Fibroblast of the aortic adventitia (primary cell): ENCODE measurements around the gene DNAH10. TPM values are rescaled to one million over a fixed set of nuclear protein-coding genes. Genes with fewer than 3 reads are reported as not detected.

Source experiments
- DNase-seq: peaks from one replicate; pipeline ENCODE4 v3.0.0-alpha.2; 2010; ENCODE audit warnings: low read depth
- H3K4me3 ChIP-seq: 2 replicates; pipeline ENCODE4 v1.5.1; 2011; ENCODE audit warnings: low read depth, mild to moderate bottlenecking, control low read depth, low read length, moderate library complexity
- total RNA-seq: library from RNA; depleted of rRNA; stranded (reverse); fragments of >200 nt; gene quantifications from 2 replicates; pipeline ENCODE4 v1.2.3, GENCODE V29; 2012; ENCODE audit warnings: low replicate concordance
- TF ChIP-seq, protein P1 (sequence below): IDR thresholded peaks from 2 replicates; pipeline ENCODE4 v1.5.1; 2011; ENCODE audit warnings: mild to moderate bottlenecking, low read length, control low read depth, inconsistent platforms; ENCODE audit not compliant: insufficient read depth

Gene DNAH10
- total RNA-seq, 1 donor, result 0.18 TPM

DNA sequence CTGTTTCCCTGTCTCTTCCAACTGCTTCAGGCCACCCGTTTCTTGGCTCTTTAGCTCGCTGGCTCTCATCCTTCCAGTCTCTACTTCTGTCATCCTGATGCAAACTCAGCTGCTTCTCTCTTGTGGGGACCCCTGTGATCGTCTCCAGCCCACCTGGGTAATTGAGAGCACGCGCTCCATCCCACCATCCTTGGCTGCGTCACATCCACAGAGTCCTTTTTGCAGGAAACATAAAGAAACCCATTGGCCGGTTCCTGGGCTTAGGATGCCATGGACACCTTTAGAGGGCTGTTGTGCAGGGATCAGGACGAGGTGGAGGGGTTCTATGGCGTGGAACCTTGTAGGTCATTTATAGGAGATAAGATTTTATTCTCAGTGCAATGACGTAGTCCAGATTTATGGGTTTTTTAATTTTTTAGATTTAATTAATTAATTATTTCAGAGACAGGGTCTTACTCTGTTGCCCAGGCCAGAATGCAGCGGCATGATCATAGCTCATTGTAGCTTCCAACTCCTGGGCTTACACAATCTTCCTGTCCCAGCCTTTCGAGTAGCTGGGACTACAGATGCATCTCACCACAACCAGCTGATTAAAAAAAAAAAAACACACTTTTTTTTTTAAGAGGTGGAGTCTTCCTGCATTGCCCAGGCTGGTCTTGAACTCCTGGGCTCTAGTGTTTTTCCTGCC is 127.9 kb downstream of the DNAH10 start:
- H3K4me3 ChIP-seq, result no peak overlapping the region
- TF ChIP-seq, protein P1, sequence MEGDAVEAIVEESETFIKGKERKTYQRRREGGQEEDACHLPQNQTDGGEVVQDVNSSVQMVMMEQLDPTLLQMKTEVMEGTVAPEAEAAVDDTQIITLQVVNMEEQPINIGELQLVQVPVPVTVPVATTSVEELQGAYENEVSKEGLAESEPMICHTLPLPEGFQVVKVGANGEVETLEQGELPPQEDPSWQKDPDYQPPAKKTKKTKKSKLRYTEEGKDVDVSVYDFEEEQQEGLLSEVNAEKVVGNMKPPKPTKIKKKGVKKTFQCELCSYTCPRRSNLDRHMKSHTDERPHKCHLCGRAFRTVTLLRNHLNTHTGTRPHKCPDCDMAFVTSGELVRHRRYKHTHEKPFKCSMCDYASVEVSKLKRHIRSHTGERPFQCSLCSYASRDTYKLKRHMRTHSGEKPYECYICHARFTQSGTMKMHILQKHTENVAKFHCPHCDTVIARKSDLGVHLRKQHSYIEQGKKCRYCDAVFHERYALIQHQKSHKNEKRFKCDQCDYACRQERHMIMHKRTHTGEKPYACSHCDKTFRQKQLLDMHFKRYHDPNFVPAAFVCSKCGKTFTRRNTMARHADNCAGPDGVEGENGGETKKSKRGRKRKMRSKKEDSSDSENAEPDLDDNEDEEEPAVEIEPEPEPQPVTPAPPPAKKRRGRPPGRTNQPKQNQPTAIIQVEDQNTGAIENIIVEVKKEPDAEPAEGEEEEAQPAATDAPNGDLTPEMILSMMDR, result no peak
- no peak for DNase-seq

DNA sequence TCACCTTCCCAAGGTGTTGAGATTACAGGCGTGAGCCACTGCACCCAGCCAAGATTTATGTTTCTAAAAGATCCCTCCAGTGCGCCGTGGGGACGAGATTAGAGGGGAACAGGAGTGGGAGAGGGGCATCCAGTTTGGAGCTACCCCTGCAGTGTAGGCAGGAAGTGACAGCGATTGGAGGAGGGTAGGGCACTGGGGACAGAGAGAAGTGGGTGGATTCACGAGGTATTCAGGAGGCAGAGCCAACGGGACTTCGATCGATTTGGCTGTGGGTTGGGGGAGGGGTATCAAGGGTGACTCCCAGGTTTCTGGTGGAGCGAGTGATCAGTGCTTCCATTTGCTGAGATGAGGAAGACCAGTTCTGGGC is 128.4 kb downstream of the DNAH10 start:
- no peak for DNase-seq
- TF ChIP-seq, protein P1, result no peak
- H3K4me3 ChIP-seq, result no peak overlapping the region

DNA sequence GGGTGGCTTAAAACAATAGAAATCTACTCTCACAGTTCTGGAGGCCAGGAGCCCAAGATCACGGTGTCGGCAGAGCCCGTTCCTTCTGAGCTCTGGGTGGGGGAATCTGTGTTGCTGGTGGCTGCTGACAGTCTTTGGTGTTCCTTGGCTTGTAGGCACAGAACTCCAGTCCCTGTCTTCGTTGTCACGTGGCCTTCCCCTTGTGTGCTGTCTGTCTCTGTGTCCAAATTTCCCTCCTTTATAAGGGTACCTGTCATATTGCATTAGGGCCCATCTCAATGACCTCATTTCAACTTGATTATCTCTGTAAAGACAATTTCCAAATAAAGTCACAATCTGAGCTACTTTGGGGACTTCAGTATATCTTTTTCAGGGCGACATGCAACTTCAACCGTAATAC is 128.9 kb downstream of the DNAH10 start:
- H3K4me3 ChIP-seq, result no peak overlapping the region
- TF ChIP-seq, protein P1, result no peak
- no peak for DNase-seq

DNA sequence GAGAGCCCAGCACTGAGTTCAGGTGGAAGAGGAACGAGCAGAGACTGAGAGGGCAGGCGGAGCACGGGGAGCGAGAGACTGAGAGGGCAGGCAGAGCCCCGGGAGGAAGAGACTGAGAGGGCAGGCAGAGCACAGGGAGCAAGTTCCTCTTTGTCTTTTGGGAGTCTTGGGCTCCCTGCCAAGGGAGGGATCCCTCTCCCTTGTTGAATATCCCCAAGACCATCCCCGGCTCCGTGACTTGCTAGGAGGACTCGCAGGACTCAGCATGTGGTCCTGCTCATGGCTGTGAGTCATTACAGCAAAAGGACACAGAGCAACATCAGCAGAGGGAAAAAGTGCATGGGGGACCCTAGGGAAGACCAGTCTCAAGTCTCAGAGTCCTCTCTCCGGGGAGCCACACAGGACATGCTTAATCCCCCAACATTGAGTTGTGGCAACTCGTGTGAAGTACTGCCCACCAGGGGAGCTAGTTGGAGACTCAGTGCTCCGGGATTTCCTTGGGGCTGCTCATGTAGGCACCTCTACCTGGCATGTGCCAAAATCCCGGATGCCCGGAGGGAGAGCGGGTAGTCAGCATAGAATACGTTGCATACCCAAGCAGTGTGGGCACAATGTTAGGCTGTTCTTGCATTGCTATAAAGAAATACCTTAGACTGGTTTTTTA is 129.5 kb downstream of the DNAH10 start:
- no peak for DNase-seq
- TF ChIP-seq, protein P1, result no peak
- H3K4me3 ChIP-seq, result no peak overlapping the region

DNA sequence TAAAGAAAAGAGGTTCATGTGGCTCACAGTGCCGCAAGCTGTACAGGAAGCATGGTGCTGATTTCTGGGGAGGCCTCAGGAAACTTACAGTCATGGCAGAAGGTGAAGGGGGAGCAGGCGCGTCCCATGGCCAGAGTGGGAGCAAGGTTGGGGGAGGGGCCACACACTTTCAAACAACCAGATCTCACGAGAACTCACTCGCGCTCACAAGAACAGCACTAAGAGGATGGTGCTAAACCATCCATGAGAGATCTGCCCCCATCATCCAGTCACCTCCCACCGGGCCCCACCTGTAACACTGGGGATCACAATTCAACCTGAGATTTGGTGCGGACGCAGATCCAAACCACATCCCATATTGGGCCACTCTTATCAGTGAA is 130.1 kb downstream of the DNAH10 start:
- TF ChIP-seq, protein P1, result no peak
- no peak for DNase-seq
- no peak overlapping the region for H3K4me3 ChIP-seq

DNA sequence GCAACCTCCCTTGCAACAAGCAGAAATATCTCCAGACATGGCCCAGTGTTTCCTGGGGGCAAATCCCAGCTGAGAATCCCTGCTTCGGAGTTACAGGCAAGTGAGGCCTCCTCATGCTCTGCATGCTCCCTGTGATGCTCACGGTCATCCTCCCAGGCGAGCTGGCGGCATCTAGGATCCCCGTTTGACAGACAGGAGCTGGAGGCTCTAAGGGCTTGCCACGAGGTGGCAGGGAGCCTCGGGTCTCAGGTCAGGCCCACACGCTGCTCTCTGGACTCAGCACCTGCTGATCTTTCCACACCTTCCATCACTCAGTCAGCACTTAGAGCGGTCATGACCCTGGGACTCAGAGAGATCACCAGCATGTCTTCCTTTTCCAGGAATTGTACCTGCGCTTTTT is 130.8 kb downstream of the DNAH10 start:
- no peak for DNase-seq
- no peak overlapping the region for H3K4me3 ChIP-seq
- TF ChIP-seq, protein P1, result no peak
